Adrenal gland (tissue), 5 donors: Measurements from ENCODE around the gene CYP26C1.

Experiments
- CTCF ChIP-seq, 6 experiments: fragments of 450-650 bp in 4 of 6; fragments of 200-600 bp in 2 of 6; sonication (generic) in 1 of 6; IDR thresholded peaks; 1 replicate in 5 of 6; 2 replicates in 1 of 6; pipeline versions ENCODE4 v1.5.1 to v1.8.0; 2016 to 2021; ENCODE audit warnings: antibody characterized with exemption in 6 of 6, mild to moderate bottlenecking in 2 of 6, moderate library complexity in 1 of 6
- POLR2A ChIP-seq, 2 donors: fragments of 450-650 bp; IDR thresholded peaks; one replicate each; pipeline ENCODE4 v1.6.1; 2017; ENCODE audit warnings: antibody characterized with exemption in 2 of 2, mild to moderate bottlenecking in 2 of 2, moderate library complexity in 1 of 2
- donor health status: DM: no; HTN: no; CAD: no.

- TF ChIP-seq CTCF (IDR thresholded peaks at IDR 0.05), result no peak
- no peak for TF ChIP-seq POLR2A (IDR thresholded peaks at IDR 0.05)
These were observed 27.2 kb downstream of the CYP26C1 start for GRCh38 chr10:93087846-93088245.
